ENCODE measurements around the gene MRPL50.

MRPL50 gene

GRCh38 chr9:101417389-101417788, 19.0 kb upstream of the MRPL50 start:
- Histone ChIP-seq H3K27me3 (replicated peaks) (no peaks in the 10 kb centered on the region), H3K36me3 (replicated peaks) (no peaks in the 10 kb centered on the region), H3K4me3 (ENCODE audit: low read depth, low read length) (no peak overlapping the region), H3K27ac (no peak overlapping the region)
- TF ChIP-seq CTCF (IDR thresholded peaks at IDR 0.05; ENCODE audit: low read depth, low read length, missing control alignments): no peak
- DNase-seq: no peak
- in situ Hi-C loops (cut with HindIII; ENCODE audit: low pct_ligation_motif_present, low sequenced_read_pairs): no loop called here

GRCh38 chr9:101415578-101415977, 17.2 kb upstream of the MRPL50 start:
- no peak for DNase-seq
- Histone ChIP-seq H3K4me3 (ENCODE audit: low read depth, low read length) (no peak overlapping the region), H3K27me3 (replicated peaks) (no peaks in the 10 kb centered on the region), H3K27ac (no peak overlapping the region), H3K36me3 (replicated peaks) (no peaks in the 10 kb centered on the region)
- no peak for TF ChIP-seq CTCF (IDR thresholded peaks at IDR 0.05; ENCODE audit: low read depth, low read length, missing control alignments)
- in situ Hi-C loops (cut with HindIII; ENCODE audit: low pct_ligation_motif_present, low sequenced_read_pairs): no loop called here

- in situ Hi-C loops (cut with HindIII; ENCODE audit: low pct_ligation_motif_present, low sequenced_read_pairs): no loop called here
- TF ChIP-seq CTCF (IDR thresholded peaks at IDR 0.05; ENCODE audit: low read depth, low read length, missing control alignments): no peak
- no peak overlapping the region for H3K4me3 ChIP-seq (ENCODE audit: low read depth, low read length)
- no peak for DNase-seq
- H3K36me3 ChIP-seq (replicated peaks): no peaks in the 10 kb centered on the region
- H3K27me3 ChIP-seq (replicated peaks): no peaks in the 10 kb centered on the region
- no peak overlapping the region for H3K27ac ChIP-seq
These were observed 16.4 kb upstream of the MRPL50 start for GRCh38 chr9:101414839-101415238.

GRCh38 chr9:101409079-101409477, 10.7 kb upstream of the MRPL50 start:
- in situ Hi-C loops (cut with HindIII; ENCODE audit: low pct_ligation_motif_present, low sequenced_read_pairs): no loop called here
- TF ChIP-seq CTCF (IDR thresholded peaks at IDR 0.05; ENCODE audit: low read depth, low read length, missing control alignments): no peak
- no peak for DNase-seq
- Histone ChIP-seq H3K27me3 (replicated peaks) (no peaks in the 10 kb centered on the region), H3K4me3 (ENCODE audit: low read depth, low read length) (no peak overlapping the region), H3K36me3 (replicated peaks) (peaks cover 53% of the 10 kb centered on the region), H3K27ac (no peak overlapping the region)

GRCh38 chr9:101408374-101409078, 10.1 kb upstream of the MRPL50 start:
- Histone ChIP-seq H3K4me3 (ENCODE audit: low read depth, low read length) (no peak overlapping the region), H3K27me3 (replicated peaks) (no peaks in the 10 kb centered on the region), H3K36me3 (replicated peaks) (peaks cover 58% of the 10 kb centered on the region), H3K27ac (no peak overlapping the region)
- DNase-seq: no peak
- in situ Hi-C loops (cut with HindIII; ENCODE audit: low pct_ligation_motif_present, low sequenced_read_pairs): no loop called here
- no peak for TF ChIP-seq CTCF (IDR thresholded peaks at IDR 0.05; ENCODE audit: low read depth, low read length, missing control alignments)
